A549 (cell line): ENCODE results near the gene PLEKHG3. TPM values are rescaled to one million over a fixed set of nuclear protein-coding genes. Genes with fewer than 3 reads are reported as not detected.

Experiments
- ATAC-seq, 2 experiments: fragments of 200-7000 bp in 1 of 2; fragments of >200 bp in 1 of 2; cut with Nextera tagmentation in 1 of 2; cut with Tn5 transposase in 1 of 2; 3 replicates each; pipeline versions ENCODE4 v1.8.0 to v1.9.1; 2018 to 2020; ENCODE audit warnings: mild to moderate bottlenecking in 1 of 2, moderate library complexity in 1 of 2
- CTCF ChIA-PET: fragments of 300-600 bp; sonication (Branson Sonifier 250); formaldehyde crosslinking; extraction: SDS; loops from one replicate; lab custom pipeline; 2021; ENCODE audit warnings: antibody characterized with exemption, inconsistent platforms; lab: Yijun Ruan, JAX
- POLR2A ChIA-PET: fragments of 350-600 bp; formaldehyde crosslinking; extraction: SDS; loops from one replicate; lab custom pipeline; 2021; ENCODE audit warnings: antibody characterized with exemption, inconsistent platforms; lab: Yijun Ruan, JAX
- DNase-seq, 2 experiments: peaks; one replicate each; pipeline versions ENCODE4 v3.0.0 to v3.0.0-alpha.2; 2011 to 2016; ENCODE audit warnings: low read depth in 1 of 2, low spot score in 1 of 2
- FAIRE-seq: peaks from 2 replicates; lab custom pipeline; 2011; peaks lifted over from hg19 to GRCh38; lab: Jason Lieb, UNC
- H3K27ac ChIP-seq, 2 experiments: fragments of >200 bp; sonication (Bioruptor Twin); formaldehyde crosslinking; 3 replicates each; pipeline ENCODE4 v1.5.1; 2016 to 2017
- H3K4me1 ChIP-seq: fragments of >200 bp; sonication (Bioruptor Twin); formaldehyde crosslinking; 3 replicates; pipeline ENCODE4 v1.6.1; 2016
- H3K4me2 ChIP-seq: fragments of >200 bp; sonication (Bioruptor Twin); formaldehyde crosslinking; 3 replicates; pipeline ENCODE4 v1.6.1; 2016
- H3K4me3 ChIP-seq: fragments of >200 bp; sonication (Bioruptor Twin); formaldehyde crosslinking; 3 replicates; pipeline ENCODE4 v1.5.1; 2016
- H3K9me3 ChIP-seq: fragments of >200 bp; sonication (Bioruptor Twin); formaldehyde crosslinking; 3 replicates; pipeline ENCODE4 v1.6.1; 2016
- EHMT2 ChIP-seq: fragments of 200-600 bp; sonication (generic); IDR thresholded peaks from 2 replicates; pipeline ENCODE4 v1.6.1; 2016; ENCODE audit warnings: antibody characterized with exemption, low read depth, mild to moderate bottlenecking, moderate library complexity
- EP300 ChIP-seq, 2 experiments: fragments of >200 bp; sonication (Bioruptor Twin); formaldehyde crosslinking; IDR thresholded peaks; 2 replicates in 1 of 2; 3 replicates in 1 of 2; pipeline ENCODE4 v1.6.1; 2016 to 2017
- FOSL2 ChIP-seq, 2 experiments: fragments of 450-650 bp in 1 of 2; fragments of >200 bp in 1 of 2; sonication (Bioruptor Twin) in 1 of 2; formaldehyde crosslinking; IDR thresholded peaks; 2 replicates each; pipeline versions ENCODE4 v1.5.0 to v1.6.1; 2016 to 2020; ENCODE audit warnings: mild to moderate bottlenecking in 1 of 2, moderate library complexity in 1 of 2
- GATA3 ChIP-seq: IDR thresholded peaks from 2 replicates; pipeline ENCODE4 v1.6.1; 2012; ENCODE audit warnings: borderline replicate concordance
- HES2 ChIP-seq: fragments of >200 bp; sonication (Bioruptor Twin); formaldehyde crosslinking; IDR thresholded peaks from 2 replicates; pipeline ENCODE4 v1.6.1; 2016
- HOXB13 ChIP-seq: fragments of 250-450 bp; sonication (Bioruptor Pico); IDR thresholded peaks from 2 replicates; pipeline ENCODE4 v1.5.0; 2020; ENCODE audit warnings: low read depth, mild to moderate bottlenecking, moderate library complexity
- JUN ChIP-seq, 2 experiments: fragments of >200 bp; sonication (Bioruptor Twin); formaldehyde crosslinking; IDR thresholded peaks; 2 replicates in 1 of 2; 3 replicates in 1 of 2; pipeline ENCODE4 v1.6.1; 2016 to 2017
- JUNB ChIP-seq: fragments of >200 bp; sonication (Bioruptor Twin); formaldehyde crosslinking; IDR thresholded peaks from 2 replicates; pipeline ENCODE4 v1.6.1; 2016
- KDM1A ChIP-seq: fragments of 200-600 bp; sonication (generic); IDR thresholded peaks from 2 replicates; pipeline ENCODE4 v1.6.1; 2016; ENCODE audit warnings: low read depth, mild to moderate bottlenecking
- KDM5A ChIP-seq: fragments of 200-600 bp; sonication (generic); IDR thresholded peaks from 2 replicates; pipeline ENCODE4 v1.6.1; 2016; ENCODE audit warnings: antibody characterized with exemption, mild to moderate bottlenecking
- MAFK ChIP-seq: fragments of 450-650 bp; IDR thresholded peaks from 2 replicates; pipeline ENCODE4 v1.6.1; 2014; ENCODE audit not compliant: partially characterized antibody
- MAZ ChIP-seq: fragments of 150-350 bp; IDR thresholded peaks from 2 replicates; pipeline ENCODE4 v1.6.1; 2014; ENCODE audit warnings: antibody characterized with exemption, low read depth, low read length, borderline replicate concordance
- NFE2L2 ChIP-seq: fragments of 150-350 bp; conservative IDR thresholded peaks from 2 replicates; pipeline ENCODE4 v1.6.1; 2014; ENCODE audit warnings: low read length
- NPAS2 ChIP-seq: fragments of 250-450 bp; sonication (Bioruptor Pico); IDR thresholded peaks from 2 replicates; pipeline ENCODE4 v1.8.0; 2022; ENCODE audit warnings: mild to moderate bottlenecking, moderate library complexity, borderline replicate concordance
- PBX3 ChIP-seq: IDR thresholded peaks from 2 replicates; pipeline ENCODE4 v1.6.1; 2012
- POLR2AphosphoS2 ChIP-seq: conservative IDR thresholded peaks from 2 replicates; pipeline ENCODE4 v1.6.1; 2012; ENCODE audit warnings: low read length, improper control_type of control experiment, inconsistent platforms
- RCOR1 ChIP-seq: fragments of 150-350 bp; IDR thresholded peaks from 2 replicates; pipeline ENCODE4 v1.6.1; 2014; ENCODE audit warnings: antibody characterized with exemption, low read length, low read depth
- SMC3 ChIP-seq: fragments of >200 bp; sonication (Bioruptor Twin); formaldehyde crosslinking; IDR thresholded peaks from 3 replicates; pipeline ENCODE4 v1.6.1; 2018; ENCODE audit warnings: inconsistent platforms
- TFCP2L1 ChIP-seq: fragments of 250-450 bp; sonication (Bioruptor Pico); IDR thresholded peaks from 2 replicates; pipeline ENCODE4 v1.5.0; 2021; ENCODE audit warnings: mild to moderate bottlenecking
- USF2 ChIP-seq: fragments of 450-650 bp; IDR thresholded peaks from 2 replicates; pipeline ENCODE4 v1.6.1; 2014; ENCODE audit warnings: antibody characterized with exemption
- ZC3H11A ChIP-seq: fragments of 450-650 bp; IDR thresholded peaks from 2 replicates; pipeline ENCODE4 v1.6.1; 2014; ENCODE audit warnings: antibody characterized with exemption, mild to moderate bottlenecking
- ZSCAN20 ChIP-seq: fragments of 250-450 bp; sonication (Bioruptor Pico); IDR thresholded peaks from 2 replicates; pipeline ENCODE4 v1.8.0; 2022; ENCODE audit warnings: mild to moderate bottlenecking, moderate library complexity
- WGBS: methylation state at CpG from one replicate; pipeline ENCODE4 v1.1.6; 2017; ENCODE audit errors: missing lambda C conversion rate; 5-methylcytosine and 5-hydroxymethylcytosine counted together
- polyA plus RNA-seq, 4 experiments: library from polyadenylated mRNA; depleted of rRNA in 3 of 4; stranded (reverse); fragments of >200 nt; fragmentation: RNase III in 1 of 4; extraction: RNeasy Plus Mini Kit Qiagen cat#74134 plus additional on column Dnase treatment in 1 of 4; gene quantifications; 2 replicates in 3 of 4; 3 replicates in 1 of 4; pipeline ENCODE4 v1.2.3, GENCODE V29; 2011 to 2017
- TF ChIP-seq, protein P1 (sequence below): IDR thresholded peaks from 2 replicates; pipeline ENCODE4 v1.6.1; 2012
- TF ChIP-seq, protein P2 (sequence below): fragments of 150-350 bp; IDR thresholded peaks from 2 replicates; pipeline ENCODE4 v1.6.1; 2014; ENCODE audit warnings: low read depth, mild to moderate bottlenecking, low read length
- TF ChIP-seq, protein P3 (sequence below): fragments of >200 bp; sonication (Bioruptor Twin); formaldehyde crosslinking; IDR thresholded peaks from 3 replicates; pipeline ENCODE4 v1.6.1; 2016

PLEKHG3 gene
- polyA plus RNA-seq, 2 of the 4 experiments (the other 2 are of a cell fraction) = 21.9 to 30.5 TPM

GRCh38 chr14:64707661-64708060, 3.4 kb downstream of the PLEKHG3 start:
- WGBS = 28% methylated on average over 7 of the region's 7 CpGs
- no peak for TF ChIP-seq NPAS2
- TF ChIP-seq ZC3H11A = no peak
- TF ChIP-seq, protein P1, sequence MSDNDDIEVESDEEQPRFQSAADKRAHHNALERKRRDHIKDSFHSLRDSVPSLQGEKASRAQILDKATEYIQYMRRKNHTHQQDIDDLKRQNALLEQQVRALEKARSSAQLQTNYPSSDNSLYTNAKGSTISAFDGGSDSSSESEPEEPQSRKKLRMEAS = peak; percentile 39; the same call in 1 of the 2 replicates
- TF ChIP-seq FOSL2 (IDR thresholded peaks at IDR 0.05) = no peak
- TF ChIP-seq FOSL2 (CRISPR knock-in tag; IDR thresholded peaks at IDR 0.05) = peak; percentile 29
- no peak for TF ChIP-seq EHMT2
- no peak for TF ChIP-seq NFE2L2
- no peak for TF ChIP-seq RCOR1
- TF ChIP-seq, protein P2, sequence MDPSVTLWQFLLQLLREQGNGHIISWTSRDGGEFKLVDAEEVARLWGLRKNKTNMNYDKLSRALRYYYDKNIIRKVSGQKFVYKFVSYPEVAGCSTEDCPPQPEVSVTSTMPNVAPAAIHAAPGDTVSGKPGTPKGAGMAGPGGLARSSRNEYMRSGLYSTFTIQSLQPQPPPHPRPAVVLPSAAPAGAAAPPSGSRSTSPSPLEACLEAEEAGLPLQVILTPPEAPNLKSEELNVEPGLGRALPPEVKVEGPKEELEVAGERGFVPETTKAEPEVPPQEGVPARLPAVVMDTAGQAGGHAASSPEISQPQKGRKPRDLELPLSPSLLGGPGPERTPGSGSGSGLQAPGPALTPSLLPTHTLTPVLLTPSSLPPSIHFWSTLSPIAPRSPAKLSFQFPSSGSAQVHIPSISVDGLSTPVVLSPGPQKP = no peak
- no peak for TF ChIP-seq HES2
- no peak for TF ChIP-seq MAFK
- TF ChIP-seq KDM5A = no peak
- TF ChIP-seq JUN (IDR thresholded peaks at IDR 0.05) = 0 out of 5 replicates have a peak, but pooled peaks of 1 of the 2 experiments have one; percentile 53
- POLR2A ChIA-PET = interaction anchor here (1.2 to 1.9 kb wide), 4 partner anchors 51 to 167 kb away, joined by 3 to 8 read pairs (median 4); partner anchors contain the start of gene HSPA2
- Histone ChIP-seq H3K4me1 (peaks cover 53% of the 10 kb centered on the region), H3K4me2 (peak overlapping the region; percentile 96), H3K4me3 (peak overlapping the region; percentile 30), H3K9me3 (peaks cover 7% of the 10 kb centered on the region), H3K27ac (peak overlapping the region; percentile 90 to 95)
- FAIRE-seq (peak; percentile 86), ATAC-seq (peak; percentile 20 to 44; a peak in 5 of 6 replicates), DNase-seq (peak; percentile 61 to 75)
- CTCF ChIA-PET = interaction anchor here (0.9 to 5.1 kb wide), 14 partner anchors 8 to 184 kb away, joined by 3 to 29 read pairs (median 4); partner anchors contain the start of gene HSPA2

DNA sequence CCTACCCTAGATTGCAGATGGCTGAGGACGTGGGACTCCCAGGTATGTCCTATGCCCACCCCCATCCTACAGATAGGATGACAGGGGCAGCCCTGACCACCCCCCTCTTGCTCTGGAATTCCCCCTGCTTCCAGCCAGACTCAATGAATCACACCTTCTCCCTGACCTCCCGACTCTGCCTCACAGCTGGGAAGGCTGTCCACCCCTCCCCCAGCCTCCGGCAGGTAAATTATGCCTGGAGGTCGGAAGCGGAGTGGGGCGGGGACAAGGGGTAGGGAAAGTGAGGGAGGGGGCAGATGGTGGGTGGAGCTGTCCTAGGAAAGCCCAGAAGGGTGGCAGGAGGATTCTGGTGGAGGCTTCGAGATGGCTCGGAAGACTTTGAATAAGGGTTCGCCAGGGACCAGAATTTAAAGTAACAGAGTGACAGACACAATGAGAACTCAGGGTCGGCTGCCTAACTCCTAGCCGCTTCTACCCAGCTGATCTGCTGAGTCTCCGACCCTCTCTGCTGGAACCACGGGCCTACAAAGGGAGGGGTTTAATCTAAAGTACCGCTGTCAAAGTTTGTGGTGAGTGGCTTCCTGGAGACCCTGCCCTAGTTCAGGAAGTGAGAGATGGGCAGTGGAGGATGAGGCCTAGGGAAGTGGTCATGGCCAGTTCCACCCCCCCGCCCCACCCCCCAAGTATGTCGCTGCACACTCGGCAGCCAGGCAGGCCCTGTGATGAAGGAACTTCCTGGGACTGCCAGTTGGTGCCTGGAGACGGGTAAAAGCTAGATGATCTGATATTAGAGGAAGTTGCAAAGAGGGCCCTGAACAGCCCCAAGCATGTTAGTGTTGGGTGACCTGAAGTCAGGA, 4.2 kb downstream of the PLEKHG3 start:
- CTCF ChIA-PET = interaction anchor here (0.9 to 5.1 kb wide), 10 partner anchors 9 to 183 kb away, joined by 3 to 29 read pairs (median 6); no protein-coding TSS in a partner anchor
- H3K27ac ChIP-seq = peak overlapping the region; percentile 90 to 95
- TF ChIP-seq USF2 = no peak
- TF ChIP-seq JUNB = peak; percentile 55
- no peak for TF ChIP-seq EHMT2
- TF ChIP-seq SMC3 = 0 out of 3 replicates have a peak, but pooled peaks have one; percentile 11
- peak; percentile 31 to 65; a peak in 2 of 5 replicates for TF ChIP-seq JUN (IDR thresholded peaks at IDR 0.05)
- no peak for TF ChIP-seq KDM1A
- TF ChIP-seq TFCP2L1 = no peak
- no peak for TF ChIP-seq MAZ
- TF ChIP-seq ZSCAN20 (CRISPR knock-in tag) = no peak
- TF ChIP-seq, protein P3, sequence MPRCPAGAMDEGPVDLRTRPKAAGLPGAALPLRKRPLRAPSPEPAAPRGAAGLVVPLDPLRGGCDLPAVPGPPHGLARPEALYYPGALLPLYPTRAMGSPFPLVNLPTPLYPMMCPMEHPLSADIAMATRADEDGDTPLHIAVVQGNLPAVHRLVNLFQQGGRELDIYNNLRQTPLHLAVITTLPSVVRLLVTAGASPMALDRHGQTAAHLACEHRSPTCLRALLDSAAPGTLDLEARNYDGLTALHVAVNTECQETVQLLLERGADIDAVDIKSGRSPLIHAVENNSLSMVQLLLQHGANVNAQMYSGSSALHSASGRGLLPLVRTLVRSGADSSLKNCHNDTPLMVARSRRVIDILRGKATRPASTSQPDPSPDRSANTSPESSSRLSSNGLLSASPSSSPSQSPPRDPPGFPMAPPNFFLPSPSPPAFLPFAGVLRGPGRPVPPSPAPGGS = peak; percentile 33; the same call in 1 of the 3 replicates
- TF ChIP-seq HOXB13 = no peak
- TF ChIP-seq POLR2AphosphoS2 = no peak
- TF ChIP-seq HES2 = no peak
- TF ChIP-seq FOSL2 (IDR thresholded peaks at IDR 0.05) = peak; percentile 6; the same call in 1 of the 2 replicates
- peak; percentile 51 for TF ChIP-seq FOSL2 (CRISPR knock-in tag; IDR thresholded peaks at IDR 0.05)
- peak; percentile 52; the same call in 1 of the 2 replicates for TF ChIP-seq PBX3
- peak; percentile 60; the same call in 1 of the 2 replicates for TF ChIP-seq GATA3
- peak in 1 of 2 experiments; percentile 64; a peak in 2 of 5 replicates for TF ChIP-seq EP300 (IDR thresholded peaks at IDR 0.05)
- FAIRE-seq (no peak), DNase-seq (peak; percentile 50 to 78), ATAC-seq (peak; percentile 5 to 26; a peak in 3 of 6 replicates)
- peak overlapping the region; percentile 30 for H3K4me3 ChIP-seq
- peaks cover 14% of the 10 kb centered on the region for H3K9me3 ChIP-seq
- H3K4me2 ChIP-seq = peak overlapping the region; percentile 96
- H3K4me1 ChIP-seq = peaks cover 48% of the 10 kb centered on the region
- 49% methylated on average over 15 of the region's 18 CpGs for WGBS
- POLR2A ChIA-PET = interaction anchor here (0.6 to 1.9 kb wide), 4 partner anchors 12 to 168 kb away, joined by 3 to 8 read pairs (median 4); partner anchors contain the start of gene HSPA2
